Urinary bladder (tissue), 4 donors: Measurements from ENCODE around the gene PRKCE. TPM values are rescaled to one million over a fixed set of nuclear protein-coding genes. Genes with fewer than 3 reads are reported as not detected.

Source experiments
- DNase-seq: peaks from one replicate; pipeline ENCODE4 v3.0.0-alpha.2; 2015; ENCODE audit errors: extremely low spot score
- H3K27ac ChIP-seq: one replicate; pipeline ENCODE4 v1.5.1; 2013; ENCODE audit warnings: low read depth, mild to moderate bottlenecking, moderate library complexity
- H3K36me3 ChIP-seq: one replicate; pipeline ENCODE4 v1.6.1; 2013; ENCODE audit warnings: mild to moderate bottlenecking, moderate library complexity; ENCODE audit not compliant: insufficient read depth
- H3K4me1 ChIP-seq: one replicate; pipeline ENCODE4 v1.6.1; 2013; ENCODE audit warnings: mild to moderate bottlenecking, moderate library complexity; ENCODE audit not compliant: insufficient read depth
- H3K4me3 ChIP-seq: one replicate; pipeline ENCODE4 v1.5.1; 2013; ENCODE audit warnings: low read depth, low read length
- WGBS: extraction: QIAGEN DNeasy Blood & Tissue Kit; methylation state at CpG from one replicate; pipeline ENCODE4 v1.1.7; 2013; 5-methylcytosine and 5-hydroxymethylcytosine counted together
- polyA plus RNA-seq: library from polyadenylated mRNA; stranded (reverse); fragments of 200-250 nt; gene quantifications from one replicate; pipeline ENCODE4 v1.2.3, GENCODE V29; 2013
- total RNA-seq: library from RNA; depleted of rRNA; stranded (reverse); fragments of >200 nt; gene quantifications from one replicate; pipeline ENCODE4 v1.2.3, GENCODE V29; 2014
- donor health status: healthy with polysubstance abuse.
- donor health status: healthy.

Gene PRKCE
- total and polyA plus RNA-seq, 2 donors = 9.9 to 29.7 TPM

DNA sequence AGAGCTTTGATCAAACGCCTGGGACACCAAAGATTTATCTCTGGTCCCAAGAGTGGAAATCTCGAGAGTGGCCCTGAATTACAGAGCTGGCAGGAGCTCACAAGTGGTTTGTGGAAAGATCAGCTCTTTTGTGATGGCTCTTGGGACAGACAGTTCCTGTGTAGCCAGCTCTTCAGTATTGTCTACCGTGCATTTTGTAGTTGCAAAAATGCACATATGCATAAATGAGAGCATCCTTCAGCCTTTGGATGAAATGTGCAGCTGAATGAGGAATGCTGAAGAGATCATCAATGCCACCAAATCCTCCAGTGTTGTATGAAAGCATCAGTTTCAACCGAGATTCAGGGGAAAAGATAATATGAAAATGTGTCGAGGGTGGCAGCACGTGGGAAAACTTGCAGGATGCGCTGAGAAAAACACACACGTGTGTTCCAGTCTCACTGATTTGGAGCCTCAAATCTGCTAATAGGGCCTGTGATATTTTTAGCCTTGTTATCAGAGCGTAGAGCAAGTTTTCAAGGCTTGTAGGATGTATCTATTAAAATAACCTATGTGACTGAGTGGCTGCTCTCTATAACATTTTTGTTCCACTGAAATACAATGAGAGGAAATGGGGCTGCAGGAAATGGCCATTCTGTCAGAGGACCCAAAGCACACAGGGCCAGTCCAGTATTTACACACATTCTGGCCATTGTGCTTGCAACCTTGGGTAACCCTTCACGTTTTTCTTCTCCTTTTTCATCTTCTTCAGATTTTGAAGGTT, 138.7 kb downstream of the PRKCE start:
- WGBS = 71% methylated on average over 10 of the region's 10 CpGs
- no peak overlapping the region for H3K27ac ChIP-seq

DNA sequence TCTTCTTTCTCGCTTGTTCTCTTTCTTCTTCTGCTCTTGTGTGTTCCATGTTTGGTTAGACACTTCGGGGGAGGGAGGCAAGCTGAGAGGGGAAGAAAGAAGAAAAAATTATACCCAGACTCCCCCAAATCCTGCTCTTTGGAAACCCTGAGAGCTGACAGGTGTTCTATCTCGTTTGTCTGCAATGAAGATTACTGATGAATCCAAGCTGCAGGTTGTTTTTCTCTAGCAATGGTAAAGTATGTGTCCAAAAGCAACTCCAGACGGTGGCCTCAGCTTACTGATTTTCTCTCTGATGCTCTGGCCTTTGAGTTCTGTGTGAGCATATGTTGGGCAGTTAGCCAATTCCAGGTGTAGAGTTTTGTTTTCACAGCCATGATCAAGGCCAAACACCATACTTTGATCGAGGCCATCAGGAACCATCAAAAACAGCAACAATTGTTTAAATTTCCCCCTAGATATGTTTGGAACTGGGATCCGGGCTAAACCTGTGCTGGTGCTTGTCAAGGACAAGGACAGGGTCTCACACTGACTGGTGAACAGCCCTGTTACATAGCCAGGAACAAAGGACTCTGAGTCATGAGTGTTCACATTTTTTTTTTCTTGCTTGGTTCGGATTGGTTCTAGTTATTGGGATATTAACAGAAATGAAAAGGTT, 142.0 kb downstream of the PRKCE start:
- WGBS = 69% methylated on average over 7 of the region's 7 CpGs
- no peak overlapping the region for H3K4me3 ChIP-seq
- no peak overlapping the region for H3K27ac ChIP-seq
- no peaks in the 10 kb centered on the region for H3K4me1 ChIP-seq
- DNase-seq = no peak
- no peaks in the 10 kb centered on the region for H3K36me3 ChIP-seq

More for the DNA sequence above, 138.7 kb downstream of the PRKCE start:
- Histone ChIP-seq H3K4me3 (no peak overlapping the region), H3K4me1 (no peaks in the 10 kb centered on the region), H3K36me3 (no peaks in the 10 kb centered on the region)
- DNase-seq = no peak

DNA sequence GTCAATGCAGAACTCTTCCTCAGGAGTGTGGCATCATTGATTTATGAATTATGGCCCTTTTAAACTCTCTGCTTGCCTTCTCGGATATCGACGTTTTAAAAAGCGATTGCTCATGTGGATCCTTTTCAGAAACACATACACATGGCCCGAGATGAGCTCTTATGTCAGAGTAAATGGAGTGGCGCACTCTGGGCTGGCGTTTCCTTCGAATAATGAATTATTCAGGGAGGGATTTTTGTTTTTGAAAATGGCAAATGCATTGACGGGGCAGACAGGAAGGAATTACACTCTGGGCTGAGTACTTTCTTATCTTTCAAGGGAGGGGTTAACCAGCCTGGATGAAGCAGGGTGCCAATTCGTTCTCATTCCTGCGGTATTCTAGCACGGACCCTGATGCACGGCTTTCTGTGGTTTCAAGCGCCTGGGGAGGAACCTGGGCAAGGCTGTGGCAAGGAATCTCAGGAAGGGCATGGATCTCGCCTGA, 142.7 kb downstream of the PRKCE start:
- 50% methylated on average over 15 of the region's 15 CpGs for WGBS
- H3K27ac ChIP-seq = no peak overlapping the region
- DNase-seq = no peak
- H3K4me1 ChIP-seq = no peaks in the 10 kb centered on the region
- H3K36me3 ChIP-seq = no peaks in the 10 kb centered on the region
- no peak overlapping the region for H3K4me3 ChIP-seq

DNA sequence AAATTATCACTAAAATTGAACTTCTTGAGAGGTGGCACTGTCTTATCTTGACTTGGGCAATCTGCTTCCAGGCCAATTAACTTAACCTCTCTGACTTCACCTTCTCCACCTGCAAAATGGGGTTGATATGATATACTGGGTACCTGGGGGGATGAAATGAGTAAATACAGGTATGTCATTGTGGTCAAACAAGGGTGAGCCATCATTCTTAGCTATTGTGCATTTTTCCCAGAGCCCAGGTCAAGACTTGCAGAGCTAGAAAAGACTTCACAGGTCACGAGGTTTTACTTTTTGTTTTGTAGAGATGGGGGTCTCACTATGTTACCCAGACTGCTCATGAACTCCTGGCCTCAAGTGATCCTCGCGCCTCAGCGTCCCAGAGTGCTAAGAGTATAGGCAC, 145.0 kb downstream of the PRKCE start:
- 75% methylated on average over 4 of the region's 4 CpGs for WGBS
- H3K4me3 ChIP-seq = no peak overlapping the region
- no peak for DNase-seq
- no peaks in the 10 kb centered on the region for H3K36me3 ChIP-seq
- H3K4me1 ChIP-seq = no peaks in the 10 kb centered on the region
- no peak overlapping the region for H3K27ac ChIP-seq

DNA sequence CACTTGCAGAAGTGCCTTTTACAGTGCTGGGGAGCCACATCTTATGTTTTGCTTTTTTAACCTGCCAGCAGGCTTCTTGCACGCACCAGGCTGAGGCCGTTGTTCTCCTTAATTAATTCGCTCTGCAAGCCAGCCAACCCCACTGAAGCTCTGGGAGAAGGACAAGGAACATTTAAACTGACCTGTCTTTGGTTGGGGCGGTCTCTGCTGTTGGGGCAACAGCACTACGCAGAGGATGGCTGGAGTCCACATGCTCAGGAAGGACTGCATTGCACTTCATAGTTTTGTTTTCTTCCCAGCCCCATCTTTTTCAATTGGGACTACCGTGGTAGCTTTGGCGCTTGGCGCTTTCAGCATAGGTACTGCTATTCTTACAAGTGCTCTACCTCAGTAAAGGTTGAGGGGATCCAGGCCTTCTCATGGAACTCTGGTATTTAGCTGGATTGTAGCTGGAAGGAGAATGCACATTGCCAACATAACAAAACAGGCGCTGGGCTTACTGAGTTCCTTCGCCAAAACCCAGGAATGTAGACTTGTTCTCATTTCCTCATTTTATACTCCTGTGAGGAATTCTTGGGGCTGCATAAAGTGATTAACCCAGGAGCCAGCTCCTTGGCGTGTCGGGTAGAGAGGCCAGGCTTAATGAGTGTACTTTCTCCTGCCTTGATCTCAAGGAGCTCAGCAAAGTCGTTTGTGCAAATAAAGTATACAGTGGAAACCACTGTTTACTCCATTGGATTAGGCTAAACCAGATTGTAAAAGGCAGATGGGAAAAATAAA, 146.2 kb downstream of the PRKCE start:
- Histone ChIP-seq H3K4me1 (no peaks in the 10 kb centered on the region), H3K4me3 (no peak overlapping the region), H3K27ac (no peak overlapping the region), H3K36me3 (no peaks in the 10 kb centered on the region)
- 77% methylated on average over 13 of the region's 13 CpGs for WGBS
- no peak for DNase-seq

DNA sequence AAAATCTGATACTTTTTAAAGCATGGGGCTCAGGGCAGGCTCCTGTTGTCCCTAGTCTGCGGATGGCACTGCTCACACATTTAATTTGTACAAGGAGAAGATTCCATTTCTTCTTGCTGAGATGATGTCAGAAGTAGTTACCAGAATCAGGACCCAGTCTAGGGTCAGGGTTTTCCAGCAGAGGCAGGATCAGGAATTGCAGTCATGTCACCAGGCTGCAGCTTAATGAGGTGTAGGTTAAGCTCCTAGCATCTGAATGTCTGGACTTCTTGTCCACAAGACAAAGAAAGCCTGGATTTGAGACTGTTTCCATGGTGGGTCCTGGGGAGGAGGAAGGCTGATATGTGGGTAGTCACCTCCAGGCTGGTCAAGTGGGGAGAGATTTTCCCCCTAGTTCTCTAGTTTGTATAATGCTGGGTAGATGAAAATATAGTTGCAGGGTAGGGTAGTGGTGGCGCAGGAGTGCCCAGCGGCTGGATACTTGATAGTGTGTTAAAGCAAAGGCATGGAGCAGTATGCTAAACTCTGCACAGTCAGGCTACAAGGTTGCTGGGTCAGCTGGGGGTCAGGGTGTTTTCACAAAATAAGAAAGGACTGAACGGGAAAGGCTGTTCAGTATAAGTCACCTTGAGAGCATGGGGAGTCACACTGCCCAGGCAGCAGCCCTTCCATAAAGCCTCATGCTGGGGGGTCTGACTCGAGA, 148.4 kb downstream of the PRKCE start:
- no peak for DNase-seq
- WGBS = 89% methylated on average over 5 of the region's 5 CpGs

DNA sequence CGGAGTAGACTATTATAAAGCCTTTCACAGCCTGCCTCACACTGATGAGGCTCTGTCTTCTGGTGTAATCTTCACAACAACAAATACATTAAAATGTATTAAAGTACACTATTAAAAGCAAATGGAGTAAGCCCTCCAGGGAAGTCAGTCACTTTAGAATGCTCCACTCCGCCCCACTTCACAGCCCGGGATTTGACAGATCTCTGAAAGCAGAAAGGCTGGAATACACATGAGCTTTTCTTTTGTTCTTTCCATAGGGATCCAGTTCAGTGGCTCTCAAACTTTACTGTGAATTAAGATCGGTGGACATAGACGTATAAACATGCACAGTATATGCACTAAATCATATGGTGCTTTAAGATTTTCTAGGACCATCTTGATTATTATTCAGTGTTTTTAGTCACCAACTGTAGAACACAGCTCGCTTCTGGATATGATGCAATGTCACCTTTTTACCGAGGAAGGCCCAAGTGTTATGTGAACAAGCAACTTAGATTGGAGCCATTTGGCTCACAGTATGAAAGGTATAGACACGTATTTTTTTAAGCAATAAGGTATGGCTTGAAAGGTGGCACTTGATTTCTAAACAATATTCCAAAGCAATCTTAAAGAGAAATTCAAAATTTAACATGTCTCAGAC, 151.1 kb downstream of the PRKCE start:
- Histone ChIP-seq H3K27ac (no peak overlapping the region), H3K4me3 (no peak overlapping the region), H3K4me1 (no peaks in the 10 kb centered on the region), H3K36me3 (no peaks in the 10 kb centered on the region)
- DNase-seq = no peak
- WGBS = 90% methylated on average over 8 of the region's 8 CpGs

More for the DNA sequence above, 148.4 kb downstream of the PRKCE start:
- no peaks in the 10 kb centered on the region for H3K36me3 ChIP-seq
- H3K4me3 ChIP-seq = no peak overlapping the region
- no peaks in the 10 kb centered on the region for H3K4me1 ChIP-seq
- H3K27ac ChIP-seq = no peak overlapping the region

DNA sequence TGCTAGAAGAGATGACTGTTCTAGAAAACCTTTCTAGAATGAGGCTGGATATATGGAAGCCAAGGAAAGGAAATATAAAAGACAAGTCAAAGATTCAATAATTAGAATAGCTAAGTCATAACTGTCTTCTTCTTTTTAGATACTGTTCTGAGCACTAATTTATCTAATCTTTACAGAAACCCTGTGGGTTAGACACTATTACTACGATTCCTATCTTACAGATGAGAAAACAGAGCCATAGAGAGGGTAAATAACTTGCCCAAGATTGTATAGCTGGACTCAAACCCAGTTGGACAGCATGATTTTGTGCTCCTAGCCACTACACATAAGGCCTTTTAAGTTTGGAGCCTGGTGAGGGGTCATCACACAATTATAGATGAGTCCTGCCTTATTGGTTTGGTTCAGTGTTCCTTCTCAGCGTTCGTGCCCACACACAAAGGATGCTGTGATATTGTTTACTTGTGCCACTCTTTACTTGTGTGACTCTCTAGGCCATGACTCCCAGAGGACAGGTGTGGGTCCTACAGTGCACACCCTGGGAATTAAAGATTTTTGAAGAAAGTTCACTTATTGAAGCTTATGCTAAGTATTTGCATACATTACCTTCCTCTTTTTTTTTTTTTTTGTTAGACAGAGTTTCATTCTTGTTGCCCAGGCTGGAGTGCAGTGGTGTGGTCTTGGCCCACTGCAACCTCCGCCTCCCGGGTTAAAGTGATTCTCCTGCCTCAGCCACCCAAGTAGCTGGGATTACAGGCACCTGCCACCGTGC, 153.7 kb downstream of the PRKCE start:
- Histone ChIP-seq H3K4me1 (no peaks in the 10 kb centered on the region), H3K27ac (no peak overlapping the region), H3K36me3 (no peaks in the 10 kb centered on the region), H3K4me3 (no peak overlapping the region)
- DNase-seq = no peak
- WGBS = 96% methylated on average over 6 of the region's 6 CpGs

DNA sequence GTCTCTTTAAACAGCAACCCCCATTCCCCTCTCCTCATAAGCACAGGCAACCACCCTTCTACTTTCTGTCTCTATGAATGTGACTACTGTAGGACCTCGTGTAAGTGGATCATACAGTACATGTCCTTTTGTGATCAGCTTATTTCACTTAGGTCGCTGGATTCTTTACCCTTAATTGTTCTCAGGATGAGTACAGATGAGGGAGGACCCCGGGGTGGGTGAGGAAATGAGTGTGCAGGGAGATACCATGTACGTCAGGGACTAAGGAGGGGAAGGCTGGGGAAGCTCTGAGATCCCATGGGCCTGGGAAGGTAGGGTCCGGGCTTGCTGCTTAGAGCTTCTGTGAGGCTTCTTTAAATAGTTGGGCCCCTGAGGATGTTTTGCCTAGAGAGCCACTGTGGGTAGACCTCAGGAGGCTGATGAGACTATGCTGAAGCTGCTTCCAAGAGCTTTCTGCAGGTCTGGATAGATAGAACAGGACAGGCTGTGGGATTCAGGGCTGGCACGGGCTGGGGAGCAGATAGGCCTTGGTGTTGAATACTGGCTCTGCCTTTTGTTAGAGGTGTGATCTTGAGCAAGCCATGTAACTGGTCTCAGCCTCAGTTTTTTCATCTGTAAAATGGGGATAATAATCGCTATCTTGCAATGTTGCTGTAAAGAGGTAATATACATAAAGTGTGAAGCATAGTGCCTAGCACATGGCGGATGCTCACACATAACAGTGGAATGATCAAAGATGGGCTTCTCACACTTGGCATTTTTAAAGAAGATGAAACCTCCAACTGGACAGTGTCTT, 155.3 kb downstream of the PRKCE start:
- H3K36me3 ChIP-seq = no peaks in the 10 kb centered on the region
- H3K4me3 ChIP-seq = no peak overlapping the region
- H3K27ac ChIP-seq = no peak overlapping the region
- H3K4me1 ChIP-seq = no peaks in the 10 kb centered on the region
- DNase-seq = no peak
- 88% methylated on average over 8 of the region's 8 CpGs for WGBS

DNA sequence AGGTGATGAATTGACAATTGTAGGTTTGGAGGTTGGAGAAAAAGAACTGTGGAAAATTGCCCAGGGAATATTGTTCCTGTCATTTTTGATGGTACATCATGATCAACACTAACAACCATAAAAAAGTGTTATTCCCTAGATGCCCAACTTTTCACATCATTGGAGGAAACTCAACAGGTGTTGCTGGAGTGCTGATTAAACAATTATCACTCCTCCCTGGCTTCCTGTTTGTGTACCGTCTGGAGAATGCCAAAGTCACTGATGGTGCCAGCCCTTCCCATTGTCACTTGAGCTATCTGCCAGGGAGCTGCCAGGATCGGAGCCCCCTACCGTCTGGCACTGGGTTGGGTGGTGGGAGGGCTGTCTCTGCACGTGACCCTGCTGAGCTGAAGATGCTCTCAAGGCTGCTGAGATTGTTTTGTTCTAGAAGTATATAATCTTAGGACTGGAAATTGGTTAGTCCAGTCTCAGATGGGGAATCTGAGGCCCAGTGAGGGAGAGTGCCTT, 156.9 kb downstream of the PRKCE start:
- 91% methylated on average over 4 of the region's 4 CpGs for WGBS
- peaks cover 2% of the 10 kb centered on the region for H3K4me1 ChIP-seq
- no peak overlapping the region for H3K27ac ChIP-seq
- H3K4me3 ChIP-seq = no peak overlapping the region
- no peaks in the 10 kb centered on the region for H3K36me3 ChIP-seq
- DNase-seq = no peak

DNA sequence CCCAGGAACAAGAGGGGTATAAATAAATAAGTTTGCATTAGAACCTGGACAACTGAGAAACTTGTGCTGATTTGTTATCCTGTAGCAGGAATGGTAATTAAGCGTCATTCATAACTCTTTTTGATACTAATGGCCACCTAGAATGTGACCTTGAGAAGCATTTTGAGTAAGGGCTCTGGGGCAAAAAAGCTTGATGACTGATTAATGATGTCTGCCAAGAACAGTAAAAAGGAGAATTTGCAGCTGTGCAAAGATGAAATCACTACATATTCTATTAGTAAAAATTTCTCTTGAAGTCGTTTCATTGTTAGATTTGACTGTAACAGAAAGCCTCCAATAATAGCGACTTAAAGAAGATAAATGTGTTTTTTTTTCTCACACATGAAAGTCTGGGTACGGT, 157.7 kb downstream of the PRKCE start:
- WGBS = 63% methylated on average over 4 of the region's 4 CpGs
- no peak overlapping the region for H3K4me3 ChIP-seq
- peaks cover 2% of the 10 kb centered on the region for H3K4me1 ChIP-seq
- H3K27ac ChIP-seq = no peak overlapping the region
- no peak for DNase-seq
- H3K36me3 ChIP-seq = no peaks in the 10 kb centered on the region
